ENCODE results near the gene FAM234B. TPM values are rescaled to one million over a fixed set of nuclear protein-coding genes. Genes with fewer than 3 reads are reported as not detected.
A peak's percentile ranks its signal among the peaks of the same experiment; 100 is the strongest.

Gene FAM234B
- polyA plus RNA-seq, 3 donors: 1.6 to 3.2 (median 2.0) TPM

DNA sequence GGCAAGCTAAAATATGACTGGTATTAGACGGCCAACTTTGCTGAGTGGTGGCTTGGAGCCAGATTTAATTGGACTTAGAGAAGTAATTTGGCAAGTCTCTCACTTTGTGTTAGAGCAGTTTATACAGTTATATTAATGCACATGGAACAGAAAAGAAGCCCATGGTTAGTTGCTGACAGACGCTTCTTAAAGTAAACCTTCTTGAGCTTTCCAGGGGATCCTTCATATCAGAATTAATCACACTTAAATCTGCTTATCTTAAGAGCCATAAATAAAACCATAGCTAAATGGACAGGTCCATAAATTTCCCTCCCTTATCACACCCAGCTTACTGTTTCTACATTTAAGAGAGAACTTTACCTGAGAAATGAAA, 49.7 kb downstream of the FAM234B start:
- intact Hi-C loops (cut with micrococcal nuclease): loop anchor here in 1 of 2 donors (10.0 kb wide), 1 partner anchor 179 kb away; no protein-coding TSS in a partner anchor
- H2AFZ ChIP-seq (ENCODE audit: insufficient read depth, low read depth, low read length, poor library complexity, severe bottlenecking): no peak overlapping the region
- Mint-ChIP-seq H3K27ac (peak overlapping the region; percentile 31 to 92 (median 53)), H3K36me3 (no peaks in the 10 kb centered on the region), H3K4me3 (no peak overlapping the region), H3K27me3 (ENCODE audit: low read depth in 3 of 3) (peaks cover 0 to 6% (median 0%) of the 10 kb centered on the region in 3 donors), H3K9me3 (no peaks in the 10 kb centered on the region), H3K4me1 (peaks cover 42% of the 10 kb centered on the region)
- TF ChIP-seq, protein P1, sequence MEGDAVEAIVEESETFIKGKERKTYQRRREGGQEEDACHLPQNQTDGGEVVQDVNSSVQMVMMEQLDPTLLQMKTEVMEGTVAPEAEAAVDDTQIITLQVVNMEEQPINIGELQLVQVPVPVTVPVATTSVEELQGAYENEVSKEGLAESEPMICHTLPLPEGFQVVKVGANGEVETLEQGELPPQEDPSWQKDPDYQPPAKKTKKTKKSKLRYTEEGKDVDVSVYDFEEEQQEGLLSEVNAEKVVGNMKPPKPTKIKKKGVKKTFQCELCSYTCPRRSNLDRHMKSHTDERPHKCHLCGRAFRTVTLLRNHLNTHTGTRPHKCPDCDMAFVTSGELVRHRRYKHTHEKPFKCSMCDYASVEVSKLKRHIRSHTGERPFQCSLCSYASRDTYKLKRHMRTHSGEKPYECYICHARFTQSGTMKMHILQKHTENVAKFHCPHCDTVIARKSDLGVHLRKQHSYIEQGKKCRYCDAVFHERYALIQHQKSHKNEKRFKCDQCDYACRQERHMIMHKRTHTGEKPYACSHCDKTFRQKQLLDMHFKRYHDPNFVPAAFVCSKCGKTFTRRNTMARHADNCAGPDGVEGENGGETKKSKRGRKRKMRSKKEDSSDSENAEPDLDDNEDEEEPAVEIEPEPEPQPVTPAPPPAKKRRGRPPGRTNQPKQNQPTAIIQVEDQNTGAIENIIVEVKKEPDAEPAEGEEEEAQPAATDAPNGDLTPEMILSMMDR (IDR thresholded peaks at IDR 0.05): no peak
- H3K27ac ChIP-seq (ENCODE audit: low read depth in 1 of 2, low read length in 2 of 2): peak overlapping the region in 1 of 2 donors; percentile 52
- no peak overlapping the region for H3K4me3 ChIP-seq (replicated peaks in 1 of 3; ENCODE audit: low read depth in 2 of 3, low read length in 3 of 3)
- 20% methylated on average over 1 of the region's 2 CpGs for WGBS (ENCODE audit: insufficient coverage)
- no peak overlapping the region for H3K9ac ChIP-seq (ENCODE audit: insufficient read depth, low read length, poor library complexity, severe bottlenecking)
- peaks cover 29% of the 10 kb centered on the region in 2 donors for H3K4me1 ChIP-seq (ENCODE audit: control insufficient read depth in 1 of 2, insufficient read depth in 2 of 2, low read length in 2 of 2)
- no peaks in the 10 kb centered on the region for H3K36me3 ChIP-seq (replicated peaks in 1 of 2; ENCODE audit: control insufficient read depth in 1 of 2, insufficient read depth in 2 of 2, low read length in 2 of 2)
- no peak for DNase-seq
- H3K4me2 ChIP-seq (replicated peaks; ENCODE audit: extremely low read depth, low read length, poor library complexity, severe bottlenecking): no peak overlapping the region
- no peaks in the 10 kb centered on the region for H4K20me1 ChIP-seq (ENCODE audit: insufficient read depth, low read length)
- H3K79me2 ChIP-seq (ENCODE audit: insufficient read depth, low read length): no peaks in the 10 kb centered on the region
- H3K27me3 ChIP-seq (ENCODE audit: control insufficient read depth in 2 of 2, insufficient read depth in 2 of 2, low read length in 2 of 2): no peaks in the 10 kb centered on the region
- H3K9me3 ChIP-seq (replicated peaks in 1 of 2; ENCODE audit: control insufficient read depth in 1 of 2, insufficient read depth in 1 of 2, low read length in 2 of 2): no peaks in the 10 kb centered on the region

DNA sequence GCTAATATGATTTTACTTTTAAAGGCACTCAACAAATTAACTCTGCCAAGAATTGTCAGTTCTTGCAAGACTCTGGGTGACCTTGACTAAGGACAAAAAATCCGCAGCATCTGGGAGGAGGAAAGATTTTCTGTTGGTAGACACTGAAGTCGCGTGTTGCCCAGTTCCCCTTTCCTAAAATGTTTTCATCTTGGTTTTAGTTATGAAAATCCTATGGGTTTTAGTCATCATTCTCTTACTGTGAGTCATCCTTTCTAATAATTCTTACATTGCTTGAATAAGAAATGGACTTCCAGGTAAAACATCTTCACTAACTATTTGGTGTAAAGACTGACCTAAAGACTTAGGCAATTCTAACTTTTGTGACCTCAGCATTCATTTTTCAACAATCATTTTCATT, 50.2 kb downstream of the FAM234B start:
- peaks cover 0 to under 1% of the 10 kb centered on the region in 2 donors for H3K36me3 Mint-ChIP-seq
- H3K9me3 Mint-ChIP-seq: no peaks in the 10 kb centered on the region
- WGBS (ENCODE audit: insufficient coverage): no CpG with 5 or more reads among the region's 3 CpGs
- peak overlapping the region; percentile 50 to 92 (median 76) for H3K27ac Mint-ChIP-seq
- peaks cover 47% of the 10 kb centered on the region for H3K4me1 Mint-ChIP-seq
- Histone ChIP-seq H3K27me3 (ENCODE audit: control insufficient read depth in 2 of 2, insufficient read depth in 2 of 2, low read length in 2 of 2) (no peaks in the 10 kb centered on the region), H3K79me2 (ENCODE audit: insufficient read depth, low read length) (no peaks in the 10 kb centered on the region), H3K4me3 (replicated peaks in 1 of 3; ENCODE audit: low read depth in 2 of 3, low read length in 3 of 3) (no peak overlapping the region), H3K4me1 (ENCODE audit: control insufficient read depth in 1 of 2, insufficient read depth in 2 of 2, low read length in 2 of 2) (peaks cover 34% of the 10 kb centered on the region in 2 donors), H2AFZ (ENCODE audit: insufficient read depth, low read depth, low read length, poor library complexity, severe bottlenecking) (no peak overlapping the region), H3K27ac (ENCODE audit: low read depth in 1 of 2, low read length in 2 of 2) (peak overlapping the region in 1 of 2 donors; percentile 52), H3K36me3 (replicated peaks in 1 of 2; ENCODE audit: control insufficient read depth in 1 of 2, insufficient read depth in 2 of 2, low read length in 2 of 2) (no peaks in the 10 kb centered on the region), H3K9ac (ENCODE audit: insufficient read depth, low read length, poor library complexity, severe bottlenecking) (no peak overlapping the region), H3K4me2 (replicated peaks; ENCODE audit: extremely low read depth, low read length, poor library complexity, severe bottlenecking) (no peak overlapping the region), H4K20me1 (ENCODE audit: insufficient read depth, low read length) (no peaks in the 10 kb centered on the region), H3K9me3 (replicated peaks in 1 of 2; ENCODE audit: control insufficient read depth in 1 of 2, insufficient read depth in 1 of 2, low read length in 2 of 2) (no peaks in the 10 kb centered on the region)
- no peak overlapping the region for H3K4me3 Mint-ChIP-seq
- H3K27me3 Mint-ChIP-seq (ENCODE audit: low read depth in 3 of 3): peaks cover 0 to 7% (median 0%) of the 10 kb centered on the region in 3 donors
- peak; percentile 78 to 94 (median 92) for DNase-seq
- intact Hi-C loops (cut with micrococcal nuclease): loop anchor here in 1 of 2 donors (10.0 kb wide), 1 partner anchor 180 kb away; no protein-coding TSS in a partner anchor
- TF ChIP-seq, protein P1 (IDR thresholded peaks at IDR 0.05): no peak
